HG02623 (cell line): Measurements from ENCODE around the gene CD300H.
"Not testable (repeated sequence)": the region's sequence is repeated elsewhere in the genome, so short reads cannot be mapped to it uniquely, and the experiment has no call there.

Experiments
- ATAC-seq: cut with Tn5 transposase; IDR thresholded peaks from one replicate; pipeline ENCODE4 v1.9.1; 2021; ENCODE audit warnings: moderate library complexity; ENCODE audit not compliant: unreplicated experiment

CD300H gene

GRCh38 chr17:74528491-74529199, 38.7 kb downstream of the CD300H start:
- peak; percentile 82 for ATAC-seq

DNA sequence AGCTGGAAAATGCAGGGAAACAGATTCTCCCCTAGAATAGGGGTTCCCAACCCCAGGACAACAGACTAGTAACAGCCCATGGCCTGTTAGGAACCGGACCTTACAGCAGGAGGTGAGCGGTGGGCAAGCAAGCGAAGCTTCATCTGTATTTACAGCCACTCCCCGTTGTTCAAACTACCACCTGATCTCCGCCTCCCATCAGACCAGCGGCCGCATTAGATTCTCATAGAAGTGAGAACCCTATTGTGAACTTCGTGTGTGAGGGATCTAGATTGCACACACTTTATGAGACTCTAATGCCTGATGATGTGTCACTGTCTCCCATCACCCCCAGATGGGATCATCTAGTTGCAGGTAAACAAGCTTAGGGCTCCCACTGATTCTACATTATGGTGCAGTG, 39.6 kb downstream of the CD300H start:
- no peak for ATAC-seq

GRCh38 chr17:74527081-74527480, 40.2 kb downstream of the CD300H start:
- no peak for ATAC-seq

- ATAC-seq: no peak
These were observed 40.6 kb downstream of the CD300H start for GRCh38 chr17:74526681-74527080.

GRCh38 chr17:74525781-74526288, 41.5 kb downstream of the CD300H start:
- ATAC-seq: no peak

- ATAC-seq: no peak
These were observed 41.9 kb downstream of the CD300H start for GRCh38 chr17:74525465-74525725.

DNA sequence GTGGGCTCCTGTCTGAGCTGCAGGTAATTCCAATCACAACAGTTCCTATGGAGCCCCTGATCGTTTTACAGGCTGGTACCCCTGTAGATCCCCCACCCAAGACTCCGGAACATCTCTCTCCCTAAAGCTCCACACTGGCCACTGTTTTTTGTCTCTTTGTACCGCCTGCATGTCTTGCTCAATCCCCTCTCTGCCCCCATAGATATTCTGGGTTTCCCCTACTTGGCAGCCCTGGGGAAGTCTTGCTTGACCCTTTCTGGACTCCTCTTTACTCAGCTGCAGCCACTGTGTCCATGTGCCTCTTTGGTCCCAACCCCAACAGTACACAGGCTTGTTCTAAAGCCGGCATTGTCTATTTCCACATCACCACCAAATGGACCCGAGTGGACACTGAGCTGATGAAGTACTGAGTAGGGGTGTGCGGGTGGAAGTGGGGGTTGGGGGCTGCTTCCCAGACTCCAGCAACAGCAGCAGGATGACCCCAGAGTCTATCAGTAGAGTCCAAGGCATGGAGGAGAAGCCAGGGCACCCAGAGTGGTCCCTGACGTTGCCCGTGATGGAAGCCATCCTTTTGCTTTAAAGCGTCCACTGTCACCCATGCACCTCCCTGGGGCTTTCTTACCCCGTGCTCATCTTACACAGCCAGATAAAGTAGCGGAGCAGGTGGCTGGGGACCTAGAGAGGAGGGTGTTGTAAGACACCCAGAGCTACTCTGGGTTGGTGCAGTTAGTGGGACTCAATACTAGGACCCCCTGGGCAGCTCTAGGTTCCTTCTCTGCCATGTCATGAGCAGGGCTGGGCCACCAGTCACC, 42.5 kb downstream of the CD300H start:
- ATAC-seq: no peak

DNA sequence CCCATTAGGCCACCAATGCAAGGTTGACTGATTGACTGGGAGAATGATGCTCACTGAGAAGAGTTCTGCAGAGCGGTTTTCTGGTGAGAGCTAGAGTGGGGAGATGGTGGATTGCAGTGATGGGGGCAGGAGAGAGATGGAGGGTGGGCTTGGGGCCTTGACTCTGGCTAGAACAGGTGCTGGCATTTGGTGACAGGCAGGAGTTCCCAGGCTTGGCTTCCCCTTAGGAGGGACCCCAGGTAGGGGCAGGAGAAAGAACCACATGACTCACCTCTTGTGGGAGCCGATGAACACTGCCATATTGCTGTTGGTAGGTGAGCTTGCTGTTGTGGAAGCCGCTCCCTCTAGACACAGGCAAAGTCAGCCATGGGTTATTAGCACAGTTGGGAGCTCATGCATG, 44.0 kb downstream of the CD300H start:
- ATAC-seq: no peak

- ATAC-seq: no peak
These were observed 44.8 kb downstream of the CD300H start for GRCh38 chr17:74522381-74523105.

- ATAC-seq: no peak
These were observed 45.6 kb downstream of the CD300H start for GRCh38 chr17:74521701-74522201.

GRCh38 chr17:74520790-74521480, 46.4 kb downstream of the CD300H start:
- ATAC-seq: no peak

DNA sequence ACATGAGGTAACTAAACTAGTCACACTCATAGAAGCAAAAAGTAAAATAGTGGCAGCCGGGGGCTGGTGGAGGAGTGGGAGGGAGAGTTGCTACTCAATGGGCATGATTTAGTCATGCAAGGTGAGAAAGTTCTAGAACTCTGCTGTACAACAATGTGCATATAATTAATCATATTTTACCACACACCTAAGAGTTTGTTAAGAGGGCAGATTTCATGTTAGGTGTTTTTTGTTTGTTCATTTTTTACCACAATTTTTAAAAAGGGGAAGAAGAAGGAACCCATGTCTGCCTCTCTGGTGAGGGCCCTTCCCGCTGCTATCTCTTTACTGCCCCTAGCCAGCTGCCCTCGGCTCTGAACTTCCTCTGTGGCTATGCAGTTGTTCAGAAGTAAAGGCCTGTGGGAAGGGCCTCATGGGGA, 47.3 kb downstream of the CD300H start:
- ATAC-seq: no peak

GRCh38 chr17:74518413-74518981, 48.8 kb downstream of the CD300H start:
- not testable (repeated sequence) for ATAC-seq

DNA sequence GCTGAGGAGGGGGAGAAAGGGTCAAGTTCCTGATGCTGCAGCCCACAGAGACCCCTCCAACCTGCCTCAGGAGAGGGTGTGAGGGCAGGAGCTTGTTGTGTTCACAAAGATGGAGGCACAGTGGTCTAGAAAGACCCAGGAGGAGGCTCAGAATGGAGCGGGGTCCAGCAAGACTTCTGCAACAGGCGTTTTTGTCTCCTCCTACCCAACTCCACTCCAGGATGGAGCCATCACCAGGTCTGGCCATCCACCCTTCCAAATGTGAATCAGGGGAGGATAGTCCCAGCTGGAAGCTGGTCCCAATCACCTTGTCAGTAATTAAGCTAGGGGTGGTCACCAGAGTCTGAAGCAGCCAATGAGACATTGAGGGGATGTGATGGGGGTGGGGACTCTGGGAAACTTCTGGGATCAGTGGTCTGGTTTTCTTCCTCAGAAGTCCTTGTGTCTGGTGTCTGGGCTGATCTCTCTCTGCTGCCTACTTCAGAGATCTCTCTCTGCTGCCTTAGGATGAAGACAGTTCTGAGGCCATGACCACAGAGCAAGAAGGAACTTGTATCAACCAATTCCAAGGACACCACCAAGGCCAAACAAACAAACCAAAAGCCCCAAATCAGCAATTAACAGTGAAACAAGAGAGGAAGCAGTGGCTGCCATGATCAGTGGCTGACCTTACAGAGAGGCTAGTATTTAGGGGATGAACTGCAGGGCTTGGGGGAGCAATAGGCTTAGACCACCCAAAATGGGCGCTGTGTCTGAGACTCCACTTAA, 50.6 kb downstream of the CD300H start:
- no peak for ATAC-seq

DNA sequence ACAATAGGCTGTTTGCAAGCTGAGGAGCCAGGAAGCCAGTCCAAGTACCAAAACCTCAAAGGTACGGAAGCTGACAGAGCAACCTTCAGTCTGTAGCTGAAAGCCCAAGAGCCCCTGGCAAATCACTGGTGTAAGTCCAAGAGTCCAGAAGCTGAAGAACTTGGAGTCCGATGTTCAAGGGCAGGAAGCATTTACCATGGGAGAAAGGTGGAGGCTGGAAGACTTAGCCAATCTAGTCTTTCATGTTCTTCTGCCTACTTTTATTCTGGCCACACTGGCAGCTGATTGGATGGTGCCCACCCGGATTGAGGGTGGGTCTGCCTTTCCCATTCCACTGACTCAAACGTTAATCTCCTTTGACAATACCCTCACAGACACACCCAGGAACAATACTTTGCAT, 51.4 kb downstream of the CD300H start:
- no peak for ATAC-seq

DNA sequence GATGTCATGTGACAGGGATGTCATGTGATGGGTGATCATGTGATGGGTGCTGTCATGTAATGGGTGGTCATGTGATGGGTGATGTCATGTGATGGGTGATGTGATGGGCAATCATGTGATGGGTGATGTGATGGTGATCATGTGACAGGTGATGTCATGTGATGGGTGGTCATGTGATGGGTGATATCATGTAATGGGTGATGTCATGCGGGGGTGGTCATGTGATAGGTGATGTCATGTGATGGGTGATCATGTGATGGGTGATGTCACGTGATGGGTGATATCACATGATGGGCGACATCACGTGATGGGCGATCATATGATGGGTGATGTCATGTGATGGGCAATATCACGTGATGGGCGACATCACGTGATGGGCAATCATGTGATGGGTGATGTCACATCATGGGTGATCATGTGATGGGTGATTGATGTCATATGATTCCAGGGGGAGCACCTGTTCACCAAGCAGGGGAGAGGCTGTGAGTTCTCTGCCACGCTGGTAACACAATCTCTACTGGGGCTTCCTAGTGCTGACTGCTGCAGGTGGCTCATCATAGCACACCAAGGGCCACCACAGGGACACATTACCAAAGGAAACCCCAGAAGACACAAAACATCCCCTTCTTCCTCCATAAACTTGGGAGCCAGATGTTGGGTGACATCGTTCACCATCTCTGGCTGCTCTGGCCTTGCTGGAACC, 52.5 kb downstream of the CD300H start:
- ATAC-seq: no peak

DNA sequence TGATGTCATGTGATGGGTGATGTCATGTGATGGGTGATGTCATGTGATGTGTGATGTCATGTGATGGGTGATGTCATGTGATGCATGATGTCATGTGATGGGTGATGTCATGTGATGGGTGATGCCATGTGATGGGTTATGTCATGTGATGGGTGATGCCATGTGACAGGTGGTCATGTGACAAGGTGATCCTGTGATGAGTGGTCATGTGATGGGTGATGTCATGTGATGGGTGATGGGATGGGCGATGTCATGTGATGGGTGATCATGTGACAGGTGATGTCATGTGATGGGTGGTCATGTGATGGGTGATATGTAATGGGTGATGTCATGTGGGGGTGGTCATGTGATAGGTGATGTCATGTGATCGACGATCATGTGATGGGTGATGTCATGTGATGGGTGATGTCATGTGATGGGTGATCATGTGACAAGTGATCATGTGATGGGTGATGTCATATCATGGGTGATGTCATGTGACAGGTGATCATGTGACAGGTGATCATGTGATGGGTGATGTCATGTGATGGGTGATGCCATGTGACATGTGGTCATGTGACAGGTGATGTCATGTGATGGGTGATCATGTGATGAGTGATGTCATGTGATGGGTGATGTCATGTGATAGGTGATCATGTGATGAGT, 53.2 kb downstream of the CD300H start:
- ATAC-seq: no peak

DNA sequence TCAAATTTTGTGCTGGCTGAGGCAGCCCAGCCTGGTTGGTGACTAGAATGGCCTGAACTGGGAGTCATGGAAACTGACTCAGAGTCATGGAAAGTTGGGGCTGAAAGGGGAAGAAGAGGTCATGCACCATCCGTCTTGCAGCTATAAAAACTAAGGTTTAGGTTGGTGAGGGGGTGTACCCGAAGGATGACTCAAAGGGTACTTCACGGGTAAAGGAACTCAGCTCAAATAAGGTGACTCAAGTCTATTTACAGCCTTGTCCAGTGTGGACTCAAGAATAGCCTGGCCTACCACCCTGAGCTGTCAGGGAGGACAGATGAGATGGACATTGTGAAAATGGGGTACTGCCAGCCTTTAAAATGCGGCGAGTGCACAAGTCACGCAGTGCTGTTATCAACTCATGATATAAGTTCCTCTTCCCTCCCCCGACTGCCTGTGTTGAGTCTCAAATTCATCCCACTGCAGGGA, 54.7 kb downstream of the CD300H start:
- no peak for ATAC-seq

- ATAC-seq: no peak
These were observed 55.3 kb downstream of the CD300H start for GRCh38 chr17:74512036-74512435.
